Retinal pigment epithelial cell (primary cell): Measurements from ENCODE around the gene PLP2.
A peak's percentile ranks its signal among the peaks of the same experiment; 100 is the strongest.

Experiments used
- DNase-seq: peaks from one replicate; pipeline ENCODE4 v3.0.0-alpha.2; 2010; ENCODE audit warnings: low read depth
- H3K4me3 ChIP-seq: 2 replicates; pipeline ENCODE4 v1.5.1; 2011; ENCODE audit warnings: mild to moderate bottlenecking, low read length, control low read depth, moderate library complexity
- TF ChIP-seq, protein P1 (sequence below): conservative IDR thresholded peaks from 2 replicates; pipeline ENCODE4 v1.5.1; 2011; ENCODE audit warnings: low read depth, low read length, control low read depth, inconsistent platforms

Gene PLP2

DNA sequence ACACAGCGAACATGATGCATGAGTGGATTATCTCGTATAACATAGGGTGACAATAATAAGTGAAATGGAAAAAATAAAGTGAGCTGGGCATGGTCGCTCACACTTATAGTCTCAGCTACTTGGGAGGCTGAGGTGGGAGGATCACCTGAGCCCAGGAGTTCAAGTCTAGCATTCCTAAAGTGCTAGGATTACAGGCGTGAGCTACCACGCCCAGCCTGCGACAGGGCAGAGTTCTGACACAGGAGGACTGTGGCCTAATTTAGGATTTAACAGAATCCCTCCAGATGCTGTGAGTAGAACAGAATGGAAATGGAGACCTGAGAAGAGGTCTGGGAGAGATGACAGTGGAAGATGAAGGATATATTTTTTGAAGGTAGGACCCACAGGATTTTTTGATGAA is 17.9 kb downstream of the PLP2 start:
- no peak overlapping the region for H3K4me3 ChIP-seq
- TF ChIP-seq, protein P1, sequence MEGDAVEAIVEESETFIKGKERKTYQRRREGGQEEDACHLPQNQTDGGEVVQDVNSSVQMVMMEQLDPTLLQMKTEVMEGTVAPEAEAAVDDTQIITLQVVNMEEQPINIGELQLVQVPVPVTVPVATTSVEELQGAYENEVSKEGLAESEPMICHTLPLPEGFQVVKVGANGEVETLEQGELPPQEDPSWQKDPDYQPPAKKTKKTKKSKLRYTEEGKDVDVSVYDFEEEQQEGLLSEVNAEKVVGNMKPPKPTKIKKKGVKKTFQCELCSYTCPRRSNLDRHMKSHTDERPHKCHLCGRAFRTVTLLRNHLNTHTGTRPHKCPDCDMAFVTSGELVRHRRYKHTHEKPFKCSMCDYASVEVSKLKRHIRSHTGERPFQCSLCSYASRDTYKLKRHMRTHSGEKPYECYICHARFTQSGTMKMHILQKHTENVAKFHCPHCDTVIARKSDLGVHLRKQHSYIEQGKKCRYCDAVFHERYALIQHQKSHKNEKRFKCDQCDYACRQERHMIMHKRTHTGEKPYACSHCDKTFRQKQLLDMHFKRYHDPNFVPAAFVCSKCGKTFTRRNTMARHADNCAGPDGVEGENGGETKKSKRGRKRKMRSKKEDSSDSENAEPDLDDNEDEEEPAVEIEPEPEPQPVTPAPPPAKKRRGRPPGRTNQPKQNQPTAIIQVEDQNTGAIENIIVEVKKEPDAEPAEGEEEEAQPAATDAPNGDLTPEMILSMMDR = no peak
- DNase-seq = no peak

DNA sequence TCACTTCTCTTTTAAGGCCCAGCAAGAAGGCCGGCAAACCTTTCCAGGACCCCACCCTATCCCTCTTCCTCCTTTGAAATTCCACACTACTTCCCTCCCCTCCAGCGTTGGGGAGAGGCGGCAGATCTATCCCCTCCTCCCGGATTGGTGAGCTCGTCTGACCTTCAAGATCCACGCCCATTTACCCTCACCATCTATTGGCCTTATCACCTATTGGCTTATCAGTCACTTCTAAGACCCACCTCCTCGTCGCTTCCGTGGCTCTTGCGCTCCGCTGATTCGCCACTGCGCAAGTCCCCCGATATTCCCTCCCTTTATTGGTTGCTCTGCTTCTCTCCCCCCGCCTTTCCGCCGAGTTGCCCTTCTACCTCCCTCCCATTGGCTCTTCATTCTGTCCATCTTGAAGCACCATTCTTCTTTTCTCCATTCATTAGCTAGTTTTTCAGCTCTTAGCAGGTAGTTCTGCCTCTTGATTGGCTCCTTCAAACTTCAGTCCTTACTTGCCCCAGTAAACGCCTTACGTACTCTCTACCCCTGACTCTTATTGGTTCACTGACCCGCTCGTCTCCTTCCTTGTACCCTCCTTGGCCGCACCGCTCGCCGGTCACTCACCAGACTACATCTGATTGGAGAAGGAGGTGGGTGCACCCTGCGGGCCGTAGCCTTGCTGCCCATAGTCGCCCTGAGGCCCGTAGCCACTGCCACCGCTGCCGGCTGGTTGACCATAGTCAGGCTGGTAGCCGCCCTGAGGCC is 19.3 kb downstream of the PLP2 start:
- peak; percentile 98 for DNase-seq
- peak overlapping the region; percentile 69 for H3K4me3 ChIP-seq
- TF ChIP-seq, protein P1 = no peak

DNA sequence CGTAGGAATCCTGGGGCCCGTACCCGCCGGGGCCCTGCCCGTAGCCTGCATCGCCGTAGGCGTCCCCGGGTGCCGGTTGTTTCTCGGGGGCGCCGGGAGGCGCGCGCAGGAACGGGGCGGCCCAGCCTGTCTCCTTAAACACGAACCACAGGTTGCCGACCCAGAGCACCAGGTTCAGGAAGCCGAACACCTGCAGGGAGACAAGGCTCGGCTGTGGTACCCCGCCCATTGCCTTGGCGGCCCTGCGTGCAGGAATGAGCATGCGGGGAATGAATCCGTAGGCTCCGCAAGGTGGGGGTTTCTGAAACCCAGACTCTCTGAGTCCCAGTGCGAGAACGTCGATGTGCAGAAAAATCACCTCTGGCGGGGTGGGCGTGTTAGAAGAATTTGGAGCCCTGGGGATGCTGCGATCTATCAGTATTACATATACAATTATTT is 19.9 kb downstream of the PLP2 start:
- peak overlapping the region; percentile 69 for H3K4me3 ChIP-seq
- TF ChIP-seq, protein P1 = no peak
- no peak for DNase-seq

DNA sequence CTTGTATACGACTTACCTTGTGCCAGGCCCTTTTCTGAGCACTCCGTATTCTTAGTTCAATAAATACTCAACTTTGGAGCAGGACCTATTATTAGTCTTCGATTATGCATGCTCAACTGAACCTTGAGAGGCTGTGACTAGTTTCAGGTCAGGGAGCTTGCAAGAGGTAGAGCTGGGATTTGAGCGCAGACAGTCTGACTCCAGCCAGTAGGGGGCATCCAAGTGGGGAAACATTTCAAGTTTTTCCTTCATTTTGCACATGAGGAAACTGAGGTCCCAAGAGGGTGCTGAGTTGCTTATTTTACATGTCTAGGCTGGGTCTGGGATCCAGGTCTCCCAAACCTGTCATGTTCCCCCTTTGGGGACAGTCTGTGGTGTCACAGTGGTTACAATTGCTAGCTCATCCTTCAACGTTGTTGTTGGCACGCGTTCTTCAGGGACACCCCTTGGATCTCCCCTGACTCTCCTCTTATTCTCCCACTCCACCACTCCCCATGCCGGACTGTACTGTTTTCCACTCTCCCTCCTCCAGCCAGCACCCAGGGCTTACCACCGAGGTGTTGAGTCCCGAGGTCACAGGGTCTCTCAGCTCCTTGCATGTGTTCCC is 21.1 kb downstream of the PLP2 start:
- H3K4me3 ChIP-seq = no peak overlapping the region
- no peak for DNase-seq
- TF ChIP-seq, protein P1 = peak; percentile 69

DNA sequence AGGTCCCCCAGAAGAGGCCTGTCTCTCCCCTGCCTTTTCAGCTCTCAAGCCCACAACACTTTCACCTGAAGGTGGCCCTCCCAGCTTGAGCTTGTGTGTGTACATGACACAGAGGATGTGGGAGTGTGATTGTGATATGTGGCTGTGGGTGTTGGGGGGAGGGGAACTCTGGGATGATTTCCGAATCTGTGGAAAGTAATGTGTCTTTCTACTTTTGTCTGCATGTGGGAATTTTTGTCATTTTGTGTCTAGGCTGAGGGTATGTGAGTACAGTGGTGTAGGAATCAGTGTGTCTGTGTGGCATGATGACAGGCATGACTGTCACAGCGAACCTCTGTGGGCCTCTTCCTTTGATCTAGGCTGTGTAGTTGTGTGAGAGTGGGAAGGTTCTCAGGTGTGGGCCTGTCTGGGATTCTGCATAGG is 21.9 kb downstream of the PLP2 start:
- no peak for DNase-seq
- TF ChIP-seq, protein P1 = no peak
- H3K4me3 ChIP-seq = no peak overlapping the region

DNA sequence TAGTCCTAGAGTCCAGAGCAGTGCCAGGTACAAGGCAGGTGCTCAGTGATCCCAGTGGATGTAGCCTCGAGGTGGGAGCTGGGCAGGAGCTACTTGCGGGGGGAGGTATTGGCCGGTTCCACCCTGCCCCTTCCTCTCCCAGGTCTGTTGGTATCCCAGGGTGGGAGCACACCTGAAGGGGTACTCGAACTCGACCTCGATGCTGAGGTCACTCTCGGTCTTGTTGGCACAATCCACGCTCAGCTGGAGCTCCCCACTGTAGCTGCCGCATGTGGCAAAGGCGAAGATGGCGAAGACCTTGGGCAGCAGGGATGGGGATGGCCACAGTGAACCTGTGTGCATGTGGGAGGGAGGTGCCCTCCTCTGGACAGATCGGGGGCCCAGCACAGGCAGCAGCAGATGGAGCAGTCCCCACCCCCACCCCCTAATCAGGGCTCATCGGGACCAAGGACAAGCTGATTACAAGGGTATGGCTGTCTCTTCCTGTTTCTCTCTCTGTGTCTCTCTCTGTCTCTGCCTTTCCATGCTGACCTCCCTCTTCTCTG is 25.9 kb downstream of the PLP2 start:
- TF ChIP-seq, protein P1 = no peak
- DNase-seq = no peak

More for the DNA sequence above, 25.9 kb downstream of the PLP2 start:
- no peak overlapping the region for H3K4me3 ChIP-seq
